GM12874 (cell line): ENCODE results near the gene IQCM.

ENCODE experiments used
- CTCF ChIP-seq: IDR thresholded peaks from 2 replicates; pipeline ENCODE4 v1.5.1; 2011; ENCODE audit warnings: low read depth, mild to moderate bottlenecking, control low read depth, low read length, moderate library complexity; ENCODE audit not compliant: insufficient read depth

Gene IQCM, protein sequence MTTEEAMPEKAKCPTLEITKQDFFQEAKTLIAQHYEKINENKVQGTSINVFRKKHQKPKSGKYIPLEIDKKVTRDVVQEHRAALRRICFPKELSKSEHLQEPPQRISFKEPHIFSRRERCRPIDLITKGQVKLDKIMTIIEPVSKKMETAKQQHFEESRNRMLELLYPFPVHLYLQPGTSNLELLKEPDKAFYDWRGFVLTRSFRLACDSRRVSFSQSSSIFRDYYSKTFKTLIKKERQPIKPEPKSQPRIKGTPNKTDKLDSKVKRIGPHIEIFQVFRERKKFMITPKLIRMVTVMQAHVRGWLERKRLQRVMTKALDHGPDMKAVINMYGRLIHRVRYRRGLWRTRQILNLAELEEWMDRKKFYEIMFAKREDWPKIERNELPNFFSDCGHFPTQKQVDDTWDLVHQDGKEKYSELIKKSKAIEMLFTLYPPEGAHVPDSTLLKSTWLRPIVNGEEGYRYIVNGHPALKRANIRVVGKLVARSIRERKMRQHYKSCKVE

GRCh38 chr4:149815743-149816142, at the start of gene IQCM:
IQCM (minus strand) TSS chr4:149815843; CDS start chr4:149742691, 73,152 bp downstream.
- no peak for TF ChIP-seq CTCF

DNA sequence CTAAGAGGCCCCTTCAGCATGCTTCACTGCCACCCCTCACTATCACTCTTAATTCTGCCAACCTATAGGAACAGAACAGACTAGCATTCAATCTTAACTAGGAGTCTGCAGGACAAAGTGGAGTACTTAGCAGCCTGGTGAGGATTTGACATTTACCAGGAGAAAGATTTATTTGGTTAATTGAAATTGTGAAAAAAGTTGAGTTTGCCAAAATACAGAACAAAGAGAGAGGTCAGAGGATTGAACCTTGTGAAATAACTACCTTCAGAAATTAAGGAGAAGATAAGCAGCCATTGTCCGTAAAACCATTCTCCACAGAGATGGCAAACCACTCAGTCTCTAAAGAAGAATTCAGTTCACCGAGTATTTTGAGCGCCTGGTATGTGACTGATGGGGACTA, 41.8 kb upstream of the IQCM start:
- no peak for TF ChIP-seq CTCF

DNA sequence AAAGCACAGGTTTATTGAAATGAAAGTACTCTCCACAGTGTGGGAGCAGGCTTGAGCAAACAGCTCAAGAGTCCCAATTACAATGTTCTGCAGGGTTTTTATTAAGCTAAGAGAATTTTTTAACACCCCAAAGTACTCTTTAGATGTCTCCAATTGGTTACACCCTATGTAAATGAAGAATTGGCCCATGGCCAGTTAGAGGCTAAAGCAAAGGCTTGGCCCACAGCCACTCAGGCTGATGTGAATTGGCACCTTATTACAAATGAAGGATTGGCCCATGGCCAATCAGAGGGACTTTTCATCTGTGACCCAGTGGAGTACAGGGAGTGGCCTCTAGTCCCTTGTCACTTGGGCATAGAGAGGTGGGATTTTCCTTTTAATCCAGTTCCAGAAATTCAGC, 30.1 kb upstream of the IQCM start:
- no peak for TF ChIP-seq CTCF

GRCh38 chr4:149841686-149842085, 26.0 kb upstream of the IQCM start:
- no peak for TF ChIP-seq CTCF

DNA sequence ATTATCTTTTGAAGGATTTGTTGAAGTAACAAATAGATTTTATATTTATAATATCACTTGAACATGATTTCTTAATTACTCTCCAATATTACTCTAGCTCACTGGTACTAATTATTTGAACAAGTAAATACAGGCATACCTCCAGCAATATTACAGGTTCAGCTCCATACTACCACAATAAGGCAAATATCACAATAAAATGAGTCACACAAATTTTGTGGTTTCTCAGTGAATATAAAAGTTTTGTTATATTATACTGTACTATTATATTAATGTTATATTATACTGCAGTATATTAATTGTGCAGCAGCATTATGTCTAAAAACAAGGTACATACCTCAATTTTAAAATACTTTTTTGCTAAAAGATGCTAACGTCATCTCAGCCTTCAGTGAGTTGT, 22.4 kb upstream of the IQCM start:
- TF ChIP-seq CTCF = no peak

DNA sequence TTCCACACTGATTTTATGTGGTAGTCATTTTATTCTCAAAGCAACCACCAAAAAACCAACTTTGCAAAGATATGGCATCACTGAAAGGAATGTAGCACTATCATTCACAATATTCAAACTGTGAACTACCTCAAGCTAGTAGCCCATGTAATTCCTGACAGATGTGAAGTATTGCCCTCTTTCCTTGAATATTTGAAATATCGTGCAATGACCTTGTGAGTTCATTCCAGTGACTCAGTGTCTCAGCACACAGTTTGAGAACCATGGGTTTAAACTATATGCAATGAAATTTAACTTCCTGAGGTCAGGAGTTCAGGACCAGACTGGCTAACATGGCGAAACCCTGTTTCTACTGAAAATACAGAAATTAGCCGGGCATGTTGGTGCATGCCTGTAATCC, 20.9 kb upstream of the IQCM start:
- no peak for TF ChIP-seq CTCF

- TF ChIP-seq CTCF = no peak
These were observed 19.6 kb upstream of the IQCM start for GRCh38 chr4:149835280-149835679.
